GM12874 (cell line): ENCODE data around the gene ADAMTS3.

Source experiments
- CTCF ChIP-seq: IDR thresholded peaks from 2 replicates; pipeline ENCODE4 v1.5.1; 2011; ENCODE audit warnings: low read depth, mild to moderate bottlenecking, control low read depth, low read length, moderate library complexity; ENCODE audit not compliant: insufficient read depth

ADAMTS3 gene

GRCh38 chr4:72582853-72583252 lies 13.8 kb upstream of the ADAMTS3 start:
- TF ChIP-seq CTCF = no peak

DNA sequence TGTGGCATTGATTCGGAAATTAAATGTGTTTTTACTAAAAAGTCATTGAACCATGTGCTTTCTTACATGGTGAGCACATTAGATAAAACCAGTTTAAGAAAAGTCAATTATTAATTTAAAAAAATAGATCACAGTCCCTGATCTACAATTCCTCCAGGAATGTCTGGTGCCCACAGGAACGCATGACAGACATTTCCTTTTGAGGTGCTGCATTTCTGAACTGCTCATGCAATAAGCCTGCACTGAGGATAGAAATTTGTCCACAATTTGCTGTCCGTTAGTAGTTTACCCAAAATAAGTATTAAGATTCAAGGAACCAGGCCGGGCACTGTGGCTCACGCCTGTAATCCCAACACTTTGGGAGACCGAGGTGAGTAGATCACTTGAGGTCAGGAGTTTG lies 8.2 kb upstream of the ADAMTS3 start:
- no peak for TF ChIP-seq CTCF

GRCh38 chr4:72571337-72571736 lies 2.3 kb upstream of the ADAMTS3 start:
- TF ChIP-seq CTCF = no peak

DNA sequence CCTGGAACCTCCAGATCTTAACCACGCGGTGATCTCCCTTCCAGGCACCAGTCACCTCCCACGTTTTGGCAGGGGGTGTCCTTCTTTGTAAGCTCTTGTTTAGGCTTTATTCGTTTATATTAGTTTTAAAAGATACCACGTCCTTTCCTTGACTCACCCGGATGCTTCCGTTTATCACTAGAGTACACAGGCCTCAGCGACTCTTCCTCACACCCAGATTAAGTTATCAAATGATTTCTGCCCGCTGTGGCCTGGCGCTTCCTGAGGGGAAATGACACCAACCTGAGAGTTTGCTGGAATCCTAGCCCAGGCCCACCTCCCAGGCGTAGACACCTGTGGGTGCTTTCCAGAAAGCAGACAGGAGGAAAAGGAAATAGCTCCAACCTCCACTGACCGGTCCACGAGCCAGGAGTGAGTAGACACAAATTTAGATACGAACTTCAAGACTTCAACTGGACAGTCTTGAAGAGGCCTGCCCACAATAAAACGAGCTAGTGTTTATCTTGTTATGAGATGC lies 756 bp upstream of the ADAMTS3 start:
- no peak for TF ChIP-seq CTCF

DNA sequence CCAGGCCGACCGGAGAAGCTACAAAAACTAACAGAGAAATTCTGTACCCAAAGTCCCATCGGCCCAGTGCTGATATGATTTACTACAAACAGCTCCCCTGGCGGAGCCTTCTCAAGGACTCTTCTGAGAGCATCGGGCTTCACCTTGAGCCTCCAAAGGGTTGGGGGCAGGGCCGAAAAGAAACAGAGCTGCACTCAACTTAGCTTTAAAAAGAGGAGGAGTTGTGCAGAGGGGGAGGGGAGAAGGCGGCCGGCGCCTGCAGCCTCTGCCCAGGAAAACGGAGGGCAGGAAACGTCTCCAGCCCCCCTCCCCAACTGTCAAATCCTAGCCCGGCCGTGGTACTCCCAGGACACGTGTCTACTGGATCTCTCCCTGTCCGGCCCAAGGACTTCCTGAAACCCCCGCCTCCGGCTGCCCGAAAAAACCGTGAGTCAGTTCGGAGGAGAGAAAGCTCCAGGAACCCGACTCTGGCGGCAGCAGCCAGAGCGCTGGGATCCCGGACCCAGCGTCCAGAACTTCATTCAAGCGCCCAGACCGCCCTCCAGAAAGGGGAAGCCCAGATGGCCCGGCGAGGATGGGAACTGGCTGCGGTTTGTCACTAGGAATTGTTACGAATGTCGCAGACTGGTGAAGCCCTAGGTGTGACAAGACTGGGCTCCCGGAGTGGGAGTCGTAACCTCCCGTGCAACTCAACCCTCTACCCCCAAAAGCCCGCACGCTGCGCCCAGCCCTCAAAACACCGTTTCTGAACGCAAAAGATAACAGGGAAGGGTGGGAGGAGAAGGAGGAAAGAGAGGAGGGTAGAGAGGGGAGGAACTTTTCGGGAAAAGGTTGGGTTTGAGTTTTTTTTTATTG lies 973 bp downstream of the ADAMTS3 start:
- TF ChIP-seq CTCF = no peak

DNA sequence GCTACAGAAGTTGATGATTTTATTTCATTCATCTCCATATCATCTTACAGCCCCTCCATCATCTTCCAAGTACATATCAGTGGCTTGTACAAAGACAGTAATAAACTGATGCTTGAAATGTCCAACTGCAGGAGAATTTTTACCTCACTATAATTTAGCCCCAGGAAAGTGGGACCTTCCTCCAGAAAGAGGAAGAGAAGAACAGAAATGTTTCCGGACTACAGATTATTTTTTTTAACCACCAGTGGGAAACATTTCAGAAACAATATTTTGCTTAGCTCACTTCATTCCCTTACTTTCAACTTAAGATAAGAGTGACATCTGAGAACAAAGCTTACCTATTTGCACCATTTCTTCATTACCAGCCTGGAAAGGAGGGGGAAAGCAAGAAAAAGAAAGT lies 2.0 kb downstream of the ADAMTS3 start:
- TF ChIP-seq CTCF = no peak

GRCh38 chr4:72566464-72566972 lies 2.5 kb downstream of the ADAMTS3 start:
- TF ChIP-seq CTCF = no peak
